ENCODE results near the gene ZNF317. TPM values are rescaled to one million over a fixed set of nuclear protein-coding genes. Genes with fewer than 3 reads are reported as not detected.

ZNF317 gene
- total RNA-seq, 4 donors from 2014 or later = 9.9 to 22.5 (median 13.3) TPM

DNA sequence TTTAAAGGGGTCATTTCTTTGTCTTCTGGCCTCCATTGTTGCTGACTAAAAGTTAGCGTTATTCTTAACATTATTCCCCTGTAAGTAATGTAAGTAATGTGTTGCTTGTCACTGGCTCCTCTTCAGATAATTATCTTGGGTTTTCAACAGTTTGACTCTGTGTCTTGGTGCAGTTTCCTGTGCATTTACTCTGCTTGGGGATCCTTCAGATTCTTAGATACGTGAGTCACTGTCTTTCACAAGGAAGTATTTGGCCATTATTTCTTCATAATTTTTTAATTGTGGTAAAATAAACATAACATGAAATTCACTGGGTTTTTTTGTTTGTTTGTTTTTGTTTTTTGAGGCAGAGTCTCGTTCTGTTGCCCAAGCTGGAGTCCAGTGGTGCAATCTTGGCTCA is 25.1 kb downstream of the ZNF317 start:
- H3K27me3 ChIP-seq = no peaks in the 10 kb centered on the region
- H3K4me3 ChIP-seq = no peak overlapping the region
- TF ChIP-seq, protein P1, sequence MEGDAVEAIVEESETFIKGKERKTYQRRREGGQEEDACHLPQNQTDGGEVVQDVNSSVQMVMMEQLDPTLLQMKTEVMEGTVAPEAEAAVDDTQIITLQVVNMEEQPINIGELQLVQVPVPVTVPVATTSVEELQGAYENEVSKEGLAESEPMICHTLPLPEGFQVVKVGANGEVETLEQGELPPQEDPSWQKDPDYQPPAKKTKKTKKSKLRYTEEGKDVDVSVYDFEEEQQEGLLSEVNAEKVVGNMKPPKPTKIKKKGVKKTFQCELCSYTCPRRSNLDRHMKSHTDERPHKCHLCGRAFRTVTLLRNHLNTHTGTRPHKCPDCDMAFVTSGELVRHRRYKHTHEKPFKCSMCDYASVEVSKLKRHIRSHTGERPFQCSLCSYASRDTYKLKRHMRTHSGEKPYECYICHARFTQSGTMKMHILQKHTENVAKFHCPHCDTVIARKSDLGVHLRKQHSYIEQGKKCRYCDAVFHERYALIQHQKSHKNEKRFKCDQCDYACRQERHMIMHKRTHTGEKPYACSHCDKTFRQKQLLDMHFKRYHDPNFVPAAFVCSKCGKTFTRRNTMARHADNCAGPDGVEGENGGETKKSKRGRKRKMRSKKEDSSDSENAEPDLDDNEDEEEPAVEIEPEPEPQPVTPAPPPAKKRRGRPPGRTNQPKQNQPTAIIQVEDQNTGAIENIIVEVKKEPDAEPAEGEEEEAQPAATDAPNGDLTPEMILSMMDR (IDR thresholded peaks at IDR 0.05) = no peak
- TF ChIP-seq POLR2A (IDR thresholded peaks at IDR 0.05) = no peak
- intact Hi-C loops (cut with DNase I) = no loop called here
- H3K9me3 ChIP-seq = peaks cover 0 to 44% (median 11%) of the 10 kb centered on the region in 3 donors
- H3K36me3 ChIP-seq = peaks cover 28 to 79% (median 33%) of the 10 kb centered on the region in 3 donors
- no peaks in the 10 kb centered on the region for H3K4me1 ChIP-seq
- no peak for DNase-seq
- H3K27ac ChIP-seq = no peak overlapping the region
- WGBS, 2 donors = 84 to 97% methylated on average over 3 of the region's 3 CpGs

DNA sequence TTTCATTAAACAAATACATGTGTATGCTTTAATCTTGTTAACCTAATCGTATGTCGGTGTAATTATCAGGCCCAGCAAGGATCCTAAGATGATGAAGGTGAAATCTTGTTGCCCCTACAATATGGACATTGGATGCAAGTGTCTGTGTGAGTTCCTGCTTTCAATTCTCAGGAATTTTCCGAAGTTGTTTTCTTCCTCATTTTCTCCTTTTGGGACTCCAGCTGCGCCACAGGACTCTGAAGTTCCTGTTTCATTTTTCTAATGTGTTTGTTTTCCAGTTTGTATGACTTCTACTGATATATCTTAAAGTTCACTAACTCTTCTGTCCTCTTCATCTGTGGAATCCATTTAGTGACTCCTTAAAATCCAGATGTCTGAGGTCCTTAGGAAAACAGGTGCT is 26.6 kb downstream of the ZNF317 start:
- DNase-seq = no peak
- 93 to 100% methylated on average over 4 of the region's 4 CpGs for WGBS, 2 donors
- no peak overlapping the region for H3K27ac ChIP-seq
- H3K4me3 ChIP-seq = no peak overlapping the region
- no peaks in the 10 kb centered on the region for H3K4me1 ChIP-seq
- peaks cover 0 to 31% (median 0%) of the 10 kb centered on the region in 3 donors for H3K9me3 ChIP-seq
- TF ChIP-seq POLR2A (IDR thresholded peaks at IDR 0.05) = no peak
- TF ChIP-seq, protein P1 (IDR thresholded peaks at IDR 0.05) = no peak
- peaks cover 12 to 63% (median 17%) of the 10 kb centered on the region in 3 donors for H3K36me3 ChIP-seq
- intact Hi-C loops (cut with DNase I) = no loop called here
- H3K27me3 ChIP-seq = no peaks in the 10 kb centered on the region

DNA sequence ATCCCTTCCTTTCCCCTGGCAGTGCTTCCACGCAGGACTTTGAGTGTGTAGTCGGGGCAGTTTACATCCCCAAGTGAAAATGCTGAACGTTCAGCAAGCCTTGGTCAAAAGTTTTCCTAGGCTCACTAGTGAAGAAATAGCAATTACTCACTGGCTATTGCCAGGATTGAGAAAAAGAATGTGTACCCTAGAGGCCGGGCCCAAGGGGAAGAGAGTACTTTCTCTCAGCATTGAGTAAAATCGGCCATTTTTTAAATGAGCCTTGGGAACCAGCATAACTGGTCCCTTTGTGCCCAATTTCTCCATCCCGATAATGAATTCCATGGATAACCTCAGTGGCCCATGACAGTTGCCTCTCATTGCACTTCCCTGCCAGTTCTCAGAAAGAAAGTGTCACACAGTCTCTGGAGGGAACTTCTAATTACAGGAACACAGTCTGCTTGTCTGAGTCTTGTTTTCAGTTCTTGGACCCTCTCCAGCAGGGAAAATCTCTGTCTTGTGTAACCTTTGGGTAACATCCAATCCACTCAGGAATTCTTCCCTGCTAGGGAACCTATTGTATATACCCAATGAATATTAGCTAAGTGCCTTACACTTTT is 31.3 kb downstream of the ZNF317 start:
- TF ChIP-seq, protein P1 (IDR thresholded peaks at IDR 0.05) = no peak
- no peak for TF ChIP-seq POLR2A (IDR thresholded peaks at IDR 0.05)
- WGBS, 2 donors = 86 to 87% methylated on average over 4 to 6 of the region's 6 CpGs
- intact Hi-C loops (cut with DNase I) = no loop called here

DNA sequence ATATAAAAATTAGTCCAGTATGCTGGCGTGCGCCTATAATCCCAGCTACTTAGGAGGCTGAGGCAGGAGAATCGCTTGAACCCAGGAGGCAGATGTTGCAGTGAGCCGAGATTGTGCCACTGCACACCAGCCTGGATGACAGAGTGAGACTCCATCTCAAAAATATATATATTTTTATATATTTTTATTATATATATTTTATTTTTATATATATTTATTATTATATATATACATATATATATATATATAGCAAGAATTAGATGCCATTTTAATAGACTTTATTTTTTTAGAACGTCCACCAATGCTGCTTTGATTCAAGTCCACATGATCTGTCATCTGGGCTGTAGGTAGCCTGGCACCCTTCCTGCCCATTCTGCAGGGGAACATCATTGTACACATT is 35.1 kb downstream of the ZNF317 start:
- H3K9me3 ChIP-seq = peaks cover 0 to 8% (median 0%) of the 10 kb centered on the region in 3 donors
- no peak overlapping the region for H3K27ac ChIP-seq
- no peak overlapping the region for H3K4me3 ChIP-seq
- no peak for TF ChIP-seq POLR2A (IDR thresholded peaks at IDR 0.05)
- TF ChIP-seq, protein P1 (IDR thresholded peaks at IDR 0.05) = no peak
- H3K36me3 ChIP-seq = no peaks in the 10 kb centered on the region
- 92 to 93% methylated on average over 5 of the region's 5 CpGs for WGBS, 2 donors
- intact Hi-C loops (cut with DNase I) = no loop called here
- no peaks in the 10 kb centered on the region for H3K27me3 ChIP-seq
- H3K4me1 ChIP-seq = no peaks in the 10 kb centered on the region
- DNase-seq = no peak

More for the DNA sequence above, 31.3 kb downstream of the ZNF317 start:
- Histone ChIP-seq H3K4me1 (no peaks in the 10 kb centered on the region), H3K27ac (no peak overlapping the region), H3K9me3 (peaks cover 0 to 8% (median 0%) of the 10 kb centered on the region in 3 donors), H3K36me3 (peaks cover 0 to 16% (median 0%) of the 10 kb centered on the region in 3 donors), H3K27me3 (no peaks in the 10 kb centered on the region), H3K4me3 (no peak overlapping the region)
- DNase-seq = no peak

DNA sequence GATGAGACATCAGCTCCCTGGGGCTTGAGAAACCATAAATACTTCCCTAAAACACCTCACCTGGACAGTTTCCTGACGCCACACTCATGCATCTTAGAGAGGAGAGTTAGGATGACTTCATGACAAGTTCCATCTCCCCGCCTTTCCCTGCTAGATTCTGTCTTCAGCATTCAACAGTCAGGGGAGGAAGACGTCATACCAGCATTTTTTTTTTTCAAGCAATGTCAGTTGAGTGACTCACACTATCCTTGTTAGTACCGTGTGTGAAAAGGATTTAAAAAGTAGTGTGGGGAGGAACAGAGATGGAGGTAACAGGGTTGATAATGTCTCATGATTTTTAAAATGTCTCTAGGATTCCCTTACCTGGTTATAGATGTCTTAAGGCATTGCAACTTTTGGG is 38.7 kb downstream of the ZNF317 start, which contains the start of gene OR7D2:
OR7D2 (plus strand) TSS at position 79 of the 400 bp plus-strand sequence. CDS start 6,803 bp downstream, outside the sequence.
- Histone ChIP-seq H3K9me3 (peaks cover 0 to 5% (median 0%) of the 10 kb centered on the region in 3 donors), H3K4me3 (no peak within 1 kb of the TSS), H3K27me3 (no peaks in the 10 kb centered on the region), H3K36me3 (no peaks in the 10 kb centered on the region), H3K4me1 (no peaks in the 10 kb centered on the region), H3K27ac (no peak within 1 kb of the TSS)
- TF ChIP-seq POLR2A (IDR thresholded peaks at IDR 0.05) = no peak
- 55 to 58% methylated on average over 4 of the region's 4 CpGs for WGBS, 2 donors
- intact Hi-C loops (cut with DNase I) = no loop called here
- DNase-seq = no peak
